C4-2B (cell line): ENCODE results near the gene SLC35F6.

Experiments
- CTCF ChIP-seq: fragments of 450-650 bp; conservative IDR thresholded peaks from 2 replicates; pipeline ENCODE4 v1.5.1; 2017; ENCODE audit warnings: mild to moderate bottlenecking
- ZFX ChIP-seq: fragments of 450-650 bp; IDR thresholded peaks from 2 replicates; pipeline ENCODE4 v1.6.1; 2017

DNA sequence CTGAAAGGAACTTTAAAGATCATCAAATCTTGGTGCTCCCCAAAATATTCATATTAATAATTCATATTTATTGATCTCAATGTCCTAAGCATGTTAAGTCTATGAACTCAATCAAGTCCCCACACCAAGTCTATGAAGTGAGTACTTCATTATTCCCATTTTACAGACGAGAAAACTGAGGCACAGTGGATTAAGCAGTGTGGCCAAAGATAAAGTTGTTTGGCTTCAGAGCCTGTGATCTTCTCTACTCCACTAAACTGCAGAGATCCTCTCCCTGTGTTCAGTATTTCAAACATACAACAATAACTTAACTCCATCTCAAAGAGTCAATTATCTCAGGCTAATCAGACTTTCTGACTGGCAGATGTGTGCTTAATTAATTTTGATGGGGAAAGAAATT is 41.8 kb upstream of the SLC35F6 start:
- TF ChIP-seq CTCF (no peak), ZFX (no peak)
